GM21825 (cell line): ENCODE results near the gene ZCCHC2.

Experiments used
- ATAC-seq: cut with Tn5 transposase; IDR thresholded peaks from one replicate; pipeline ENCODE4 v1.9.1; 2021; ENCODE audit warnings: mild to moderate bottlenecking, moderate library complexity; ENCODE audit not compliant: unreplicated experiment

ZCCHC2 gene

GRCh38 chr18:62509779-62510178 lies 13.0 kb upstream of the ZCCHC2 start:
- ATAC-seq = no peak

GRCh38 chr18:62510789-62511188 lies 12.0 kb upstream of the ZCCHC2 start:
- no peak for ATAC-seq

GRCh38 chr18:62512532-62512931 lies 10.3 kb upstream of the ZCCHC2 start:
- no peak for ATAC-seq

- no peak for ATAC-seq
Measured at GRCh38 chr18:62512996-62513395, 9.8 kb upstream of the ZCCHC2 start.

- no peak for ATAC-seq
Measured at GRCh38 chr18:62514570-62514969, 8.3 kb upstream of the ZCCHC2 start.

- no peak for ATAC-seq
Measured at GRCh38 chr18:62516242-62516641, 6.6 kb upstream of the ZCCHC2 start.

- no peak for ATAC-seq
Measured at GRCh38 chr18:62518460-62519375, 4.1 kb upstream of the ZCCHC2 start.

GRCh38 chr18:62519684-62520083 lies 3.1 kb upstream of the ZCCHC2 start:
- no peak for ATAC-seq

GRCh38 chr18:62521082-62521481 lies 1.7 kb upstream of the ZCCHC2 start:
- ATAC-seq = no peak

GRCh38 chr18:62521593-62521992 lies 1.2 kb upstream of the ZCCHC2 start:
- no peak for ATAC-seq

GRCh38 chr18:62522178-62522503 lies 684 bp upstream of the ZCCHC2 start:
- ATAC-seq = peak; percentile 1

GRCh38 chr18:62523255-62523588 lies 397 bp downstream of the ZCCHC2 start:
- no peak for ATAC-seq

GRCh38 chr18:62523631-62524439 lies 1.0 kb downstream of the ZCCHC2 start:
- ATAC-seq = no peak

GRCh38 chr18:62524440-62525200 lies 1.8 kb downstream of the ZCCHC2 start:
- peak; percentile 8 for ATAC-seq

- no peak for ATAC-seq
Measured at GRCh38 chr18:62525608-62526007, 2.8 kb downstream of the ZCCHC2 start.

- ATAC-seq = peak; percentile 21
Measured at GRCh38 chr18:62526098-62527025, 3.5 kb downstream of the ZCCHC2 start.

GRCh38 chr18:62529597-62529996 lies 6.8 kb downstream of the ZCCHC2 start:
- ATAC-seq = no peak

GRCh38 chr18:62531078-62531477 lies 8.3 kb downstream of the ZCCHC2 start:
- no peak for ATAC-seq

GRCh38 chr18:62531931-62532330 lies 9.1 kb downstream of the ZCCHC2 start:
- no peak for ATAC-seq

GRCh38 chr18:62536005-62536404 lies 13.2 kb downstream of the ZCCHC2 start:
- ATAC-seq = no peak
